Hepatocyte (in vitro differentiated cells): Measurements from ENCODE around the gene ATP2C2.

Source experiments
- CTCF ChIP-seq: fragments of 200-600 bp; sonication (generic); IDR thresholded peaks from 2 replicates; pipeline ENCODE4 v1.5.1; 2016; ENCODE audit warnings: antibody characterized with exemption, mild to moderate bottlenecking; ENCODE audit not compliant: poor library complexity
- EZH2phosphoT487 ChIP-seq: fragments of 200-600 bp; sonication (generic); IDR thresholded peaks from one replicate; pipeline ENCODE4 v1.6.1; 2018; ENCODE audit warnings: antibody characterized with exemption, mild to moderate bottlenecking, low read depth, moderate library complexity; ENCODE audit not compliant: unreplicated experiment, severe bottlenecking

DNA sequence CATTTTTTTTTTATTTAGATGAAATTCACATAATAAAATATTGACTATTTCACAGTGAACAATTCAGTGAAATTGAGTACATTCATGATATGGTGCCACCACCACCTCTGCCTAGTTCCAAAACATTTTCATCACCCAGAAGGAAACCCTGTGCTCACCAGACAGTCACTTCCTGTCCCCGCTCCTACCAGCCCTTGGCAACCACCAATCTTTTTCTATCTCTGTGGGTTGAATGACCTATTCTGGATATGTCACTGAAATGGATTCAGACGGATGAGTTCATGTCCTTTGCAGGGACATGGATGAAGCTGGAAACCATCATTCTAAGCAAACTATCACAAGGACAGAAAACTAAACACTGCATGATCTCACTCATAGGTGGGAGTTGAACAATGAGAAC lies 40.5 kb downstream of the ATP2C2 start:
- TF ChIP-seq CTCF = no peak
- TF ChIP-seq EZH2phosphoT487 = no peak
